GM18505 (cell line): ENCODE measurements around the gene ADAMTSL2.

Source experiments
- ATAC-seq: cut with Tn5 transposase; IDR thresholded peaks from one replicate; pipeline ENCODE4 v1.9.1; 2021; ENCODE audit not compliant: unreplicated experiment
- POLR2A ChIP-seq: IDR thresholded peaks from 4 replicates; pipeline ENCODE4 v1.6.1; 2011; ENCODE audit warnings: borderline replicate concordance; ENCODE audit not compliant: insufficient read depth, insufficient read length; ENCODE audit errors: extremely low read depth

Gene ADAMTSL2

DNA sequence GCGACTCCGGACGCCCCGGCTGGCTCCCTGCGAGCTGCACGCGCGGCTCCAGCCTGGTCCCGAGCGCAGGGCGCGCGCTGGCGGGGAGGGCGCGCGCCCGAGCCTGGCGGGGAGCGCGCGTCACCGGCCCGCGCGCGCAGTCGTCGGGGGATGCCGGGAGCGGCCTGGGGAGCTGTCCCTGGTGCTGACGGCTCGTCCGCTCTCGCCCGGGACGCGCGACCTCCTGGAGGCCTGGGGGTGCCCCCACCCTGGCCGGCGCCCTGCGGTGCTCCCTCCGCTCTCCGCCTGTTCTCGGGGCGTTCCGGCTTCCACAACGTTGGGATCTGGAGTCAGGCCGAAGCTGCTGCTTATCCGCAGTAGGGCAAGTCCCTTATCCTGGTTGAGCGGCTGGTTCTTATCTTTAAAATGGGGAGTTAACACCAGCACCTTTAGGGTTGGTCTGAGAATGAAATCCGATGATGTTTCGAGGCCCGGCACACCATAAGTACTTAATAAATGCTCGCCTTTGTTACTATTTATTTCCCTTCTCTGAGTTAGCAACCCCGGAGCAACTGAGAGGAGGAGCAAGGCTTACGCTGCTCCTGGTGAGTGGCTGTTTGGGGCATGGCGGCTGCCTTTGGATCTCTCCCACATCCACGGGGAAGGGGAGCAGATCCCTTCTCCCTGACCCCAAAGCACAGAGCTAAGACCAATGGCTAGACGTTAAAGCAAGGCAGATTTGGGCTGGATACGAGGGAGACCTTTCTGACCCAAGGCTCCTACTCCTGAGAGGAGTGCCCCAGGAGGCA lies 75.0 kb downstream of the ADAMTSL2 start, which contains the start of gene FAM163B:
Gene FAM163B, minus strand, starts transcription at position 79 of the 788 bp plus-strand sequence. CDS start 29,166 bp downstream, outside the sequence.
- ATAC-seq = no peak

DNA sequence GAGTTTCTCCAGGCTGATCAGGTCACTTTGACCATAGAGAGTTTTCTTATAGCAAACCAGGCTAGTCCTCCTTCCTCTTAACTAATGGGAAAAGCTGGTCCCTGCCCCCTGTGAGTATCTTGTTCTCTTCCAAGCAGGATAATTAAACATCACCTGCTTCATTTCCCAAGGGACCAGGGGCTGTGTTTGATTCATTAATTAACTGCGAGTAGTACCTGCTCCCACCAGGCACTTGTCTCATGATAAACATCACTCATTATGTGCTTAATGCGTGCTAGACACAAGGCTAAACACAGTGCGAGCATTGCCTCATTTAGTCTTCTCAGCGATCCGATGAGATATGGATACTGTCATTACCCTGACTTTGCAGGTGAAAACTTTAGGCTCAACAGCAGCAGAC lies 76.3 kb downstream of the ADAMTSL2 start:
- ATAC-seq = no peak
- TF ChIP-seq POLR2A = no peak

More for the DNA sequence above, 75.0 kb downstream of the ADAMTSL2 start, which contains the start of gene FAM163B:
- TF ChIP-seq POLR2A = no peak

DNA sequence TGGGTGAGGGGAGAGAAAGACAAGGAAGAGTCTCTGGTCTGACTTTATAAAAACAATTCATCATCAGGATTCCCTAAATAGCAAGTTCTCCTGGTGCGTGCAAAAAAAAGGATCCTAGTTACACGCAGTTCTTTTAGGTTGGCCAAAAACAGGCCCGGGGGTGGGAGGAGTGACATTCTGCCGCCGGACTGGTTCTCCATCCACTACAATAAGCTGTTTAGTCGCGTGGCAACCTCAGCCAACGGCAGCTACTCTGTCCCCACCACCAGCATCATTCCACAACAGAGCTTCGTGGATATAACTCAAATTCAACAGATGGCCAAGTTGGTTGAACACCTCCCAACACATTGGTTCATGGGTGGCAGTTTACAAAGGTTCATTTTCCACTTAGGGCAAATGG lies 77.5 kb downstream of the ADAMTSL2 start:
- ATAC-seq = no peak
- no peak for TF ChIP-seq POLR2A

DNA sequence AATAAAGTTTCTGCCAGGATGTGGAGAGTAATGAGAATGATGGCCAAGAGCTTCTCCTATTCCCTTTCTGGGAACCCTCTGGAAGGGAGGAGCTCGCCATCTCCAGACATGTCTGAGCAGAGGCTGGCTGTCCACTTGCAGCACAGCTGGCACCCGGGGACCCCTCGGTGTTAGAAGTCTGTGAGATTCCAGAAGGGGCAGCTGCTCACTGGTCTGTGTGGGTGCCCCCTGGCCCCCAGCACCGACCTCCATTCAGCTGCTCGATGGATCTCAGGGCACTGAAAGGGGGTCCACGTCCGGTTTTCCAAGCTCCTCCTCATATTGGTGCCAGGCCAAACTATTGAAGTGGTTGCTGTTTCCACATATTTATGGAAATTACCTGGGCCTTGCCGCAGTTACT lies 78.3 kb downstream of the ADAMTSL2 start:
- TF ChIP-seq POLR2A = no peak
- ATAC-seq = no peak

DNA sequence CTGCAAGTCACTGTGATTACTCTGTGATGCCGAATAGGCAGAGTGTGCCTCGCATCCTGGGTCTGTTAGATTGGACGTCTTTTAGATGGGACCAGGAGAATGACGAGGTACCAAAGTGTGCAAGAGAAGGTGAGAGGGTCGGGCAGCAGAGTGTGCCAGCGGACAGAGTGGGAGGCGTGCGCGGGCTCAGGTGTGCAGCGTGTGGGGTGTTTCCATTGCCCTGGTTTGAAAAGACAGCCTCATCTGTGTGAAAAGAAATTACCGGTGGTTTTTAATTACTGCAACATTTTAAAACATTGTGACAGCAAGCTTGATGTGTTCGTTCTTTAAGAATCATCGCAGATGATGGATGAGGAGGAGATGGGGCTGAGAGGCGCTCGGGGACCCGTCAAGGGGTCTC lies 78.9 kb downstream of the ADAMTSL2 start:
- TF ChIP-seq POLR2A = no peak
- ATAC-seq = no peak

DNA sequence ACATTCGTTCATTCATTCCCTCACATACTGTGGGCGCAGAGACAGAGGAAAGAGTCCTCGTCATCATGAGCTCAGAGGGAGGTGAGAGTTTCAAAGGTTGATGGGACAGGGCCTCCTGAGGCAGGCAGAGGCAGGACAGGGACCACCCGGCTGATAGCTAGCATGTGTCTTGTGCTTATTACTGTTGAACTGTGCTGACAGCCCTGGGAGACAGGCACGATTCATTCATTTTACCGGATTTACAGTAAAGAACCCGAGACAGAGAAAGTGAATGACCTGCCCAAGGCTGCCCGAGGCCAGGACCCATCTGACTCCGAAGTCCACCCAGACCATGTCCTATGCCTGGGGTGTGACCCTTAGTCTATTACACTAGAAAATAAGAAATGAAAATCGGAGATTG lies 79.6 kb downstream of the ADAMTSL2 start:
- no peak for ATAC-seq
- no peak for TF ChIP-seq POLR2A

DNA sequence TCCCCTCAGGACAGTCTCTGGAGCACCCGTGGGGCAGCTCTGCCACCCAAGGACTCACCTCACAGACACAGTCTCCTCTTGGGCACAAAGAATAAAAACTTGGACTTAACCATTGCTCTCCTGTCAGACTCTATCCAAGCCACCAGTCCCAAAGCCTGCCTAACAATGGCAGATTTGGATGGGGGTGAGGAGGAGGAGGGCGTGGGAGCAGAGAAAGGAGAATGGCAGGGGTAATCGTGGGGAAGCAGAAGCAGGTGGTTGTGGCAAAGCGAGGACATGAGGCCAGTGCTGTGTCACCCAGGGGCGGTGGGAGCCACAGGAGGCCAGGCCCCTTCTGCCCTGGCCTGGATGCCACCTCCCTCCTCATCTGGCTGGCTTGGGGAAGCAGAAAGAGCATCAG lies 80.2 kb downstream of the ADAMTSL2 start:
- ATAC-seq = no peak
- no peak for TF ChIP-seq POLR2A

DNA sequence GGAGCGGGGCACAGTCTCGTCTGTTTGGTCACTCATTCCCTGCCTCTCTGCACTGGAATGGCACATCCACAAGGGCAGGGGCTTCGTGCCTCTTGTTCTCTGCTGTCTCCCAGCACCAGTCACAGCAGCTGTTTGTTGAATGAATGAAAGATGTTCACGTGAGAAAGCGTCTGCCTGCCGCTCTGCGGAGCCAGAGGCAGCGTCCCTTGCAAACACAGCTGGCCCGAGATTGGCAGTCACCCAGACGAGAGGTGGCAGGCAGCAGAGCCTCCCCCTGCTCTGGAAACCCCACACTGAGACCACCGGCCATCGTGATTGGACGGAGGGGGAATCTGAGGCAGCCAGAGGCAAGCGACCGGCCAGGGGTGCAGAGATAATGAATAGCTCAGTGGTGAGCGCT lies 80.7 kb downstream of the ADAMTSL2 start:
- no peak for TF ChIP-seq POLR2A
- ATAC-seq = no peak

DNA sequence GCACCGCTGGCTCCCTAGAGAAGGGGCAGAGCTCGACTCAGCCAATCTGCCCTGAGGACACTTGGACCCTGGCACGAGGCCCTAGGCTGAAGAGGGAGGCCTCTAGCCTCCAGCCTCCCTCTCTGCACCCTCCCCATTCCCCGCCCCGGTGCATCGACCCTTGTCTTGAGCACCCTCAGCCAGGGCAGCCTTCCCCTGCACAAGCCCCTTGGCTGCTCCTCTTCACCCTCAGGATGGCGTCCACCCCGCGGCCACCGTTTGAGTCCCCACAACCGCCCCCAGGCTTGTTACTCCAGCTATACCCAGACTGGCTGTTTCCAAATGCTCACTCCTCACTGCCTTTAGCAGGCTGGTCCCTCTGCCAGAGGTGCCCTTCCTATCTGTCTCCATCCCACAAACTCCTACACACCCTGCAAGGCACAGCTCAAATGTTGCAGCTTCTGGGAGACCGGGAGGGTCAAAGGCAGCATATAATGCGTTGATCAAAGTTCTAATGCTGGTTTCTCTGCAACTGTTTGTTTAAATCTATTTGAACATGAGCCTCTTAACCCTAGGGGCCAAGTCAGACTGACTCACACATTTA lies 81.2 kb downstream of the ADAMTSL2 start:
- ATAC-seq = no peak
- no peak for TF ChIP-seq POLR2A

DNA sequence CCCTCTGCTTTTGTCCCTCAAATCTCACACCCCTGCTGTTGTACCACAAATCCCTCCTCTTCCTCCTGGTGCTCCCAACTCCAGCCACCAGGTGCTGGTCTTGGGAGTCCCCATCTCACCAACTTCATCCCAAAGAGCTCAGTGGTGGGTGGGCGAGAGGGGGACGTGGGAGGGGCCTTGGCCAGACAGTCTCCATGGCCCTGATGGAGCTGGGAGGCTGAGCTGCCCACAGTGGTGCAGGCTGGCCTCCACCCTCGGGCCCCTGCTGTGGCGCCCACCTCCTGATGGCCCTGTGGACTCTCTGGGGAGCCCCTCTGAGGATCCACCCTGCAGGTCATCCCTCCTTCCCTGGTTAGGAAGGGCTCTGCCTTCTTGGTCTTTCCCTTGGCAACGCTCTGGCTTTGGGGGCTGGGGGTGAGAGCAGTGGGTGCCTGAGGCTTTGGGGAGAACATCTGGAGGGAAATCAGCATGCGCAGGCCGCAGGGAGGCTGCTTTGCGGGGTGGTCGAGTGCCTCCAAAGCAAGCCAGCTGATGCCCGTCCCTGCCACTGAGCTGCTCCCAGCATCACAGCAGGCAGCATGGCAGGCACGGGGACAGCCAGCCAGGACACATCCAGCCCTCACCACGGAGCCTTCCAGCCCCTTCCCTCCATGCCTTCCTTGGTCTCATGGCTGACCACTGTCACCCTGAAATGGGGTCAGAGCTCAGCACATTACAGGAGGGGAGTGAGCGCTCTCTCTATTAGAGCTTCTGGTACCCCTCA lies 82.3 kb downstream of the ADAMTSL2 start:
- no peak for ATAC-seq

DNA sequence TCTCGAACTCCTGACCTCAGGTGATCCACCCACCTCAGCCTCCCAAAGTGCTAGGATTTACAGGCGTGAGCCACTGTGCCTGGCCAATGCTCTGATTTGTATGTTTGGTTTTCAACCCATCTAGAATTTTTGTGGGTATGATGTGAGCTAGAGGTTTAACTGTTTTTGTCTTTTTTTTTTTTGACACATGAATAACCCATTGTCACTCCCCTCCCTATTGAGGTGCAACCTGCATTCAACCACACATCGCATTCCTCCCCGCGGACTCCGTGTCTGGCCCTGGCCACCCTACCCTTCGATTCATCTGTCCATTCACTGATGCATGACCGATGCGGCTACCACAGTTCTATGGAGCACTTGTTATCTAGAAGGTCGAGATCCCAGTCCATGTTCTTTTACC lies 84.2 kb downstream of the ADAMTSL2 start:
- ATAC-seq = no peak
- no peak for TF ChIP-seq POLR2A

More for the DNA sequence above, 82.3 kb downstream of the ADAMTSL2 start:
- TF ChIP-seq POLR2A = no peak

DNA sequence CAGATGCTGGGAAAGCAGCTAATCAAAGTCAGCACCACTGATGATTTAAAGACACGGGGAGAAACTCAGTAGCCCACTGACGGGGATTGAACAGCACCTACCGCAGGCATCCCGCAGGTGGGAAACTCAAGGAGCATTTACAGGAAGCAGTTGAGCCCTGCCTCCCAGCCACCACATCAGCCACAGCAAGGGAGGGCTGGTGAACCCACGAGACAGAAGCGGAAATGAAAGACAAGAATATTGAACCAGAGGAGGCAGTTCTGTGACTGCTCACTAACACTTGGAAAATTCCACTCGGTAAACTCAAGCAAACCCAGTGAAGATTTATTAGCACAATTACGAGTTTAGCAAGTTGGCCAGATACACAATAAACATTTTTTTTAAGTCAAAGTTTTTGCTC lies 85.3 kb downstream of the ADAMTSL2 start:
- no peak for TF ChIP-seq POLR2A
- no peak for ATAC-seq

DNA sequence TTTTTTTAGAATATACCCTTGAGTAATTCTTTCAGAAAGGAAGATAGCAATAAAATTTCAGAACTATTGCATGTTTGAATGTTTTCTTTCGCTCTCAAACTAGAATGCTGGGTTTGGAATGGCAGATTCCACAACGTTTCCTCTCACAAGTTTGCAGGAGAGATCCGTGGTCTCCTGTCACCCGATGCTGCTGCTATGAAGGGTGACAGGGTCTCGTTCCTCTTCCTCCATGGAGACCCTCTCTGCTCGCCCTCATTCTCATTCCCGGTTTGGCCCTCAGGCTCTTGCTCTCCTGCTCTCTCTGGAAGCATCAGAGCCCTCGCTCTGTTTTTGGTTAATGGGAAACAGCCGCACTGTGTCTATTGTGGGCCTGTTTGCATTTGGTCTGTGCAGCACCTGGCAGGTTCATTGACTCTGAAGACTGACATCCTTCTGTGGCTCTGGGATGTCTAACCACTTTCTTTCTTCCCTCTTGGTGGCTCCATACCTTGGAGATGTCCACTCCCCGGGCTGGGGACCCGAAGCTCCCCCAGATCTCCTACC lies 87.3 kb downstream of the ADAMTSL2 start:
- no peak for ATAC-seq
- no peak for TF ChIP-seq POLR2A
